H1 (cell line): Measurements from ENCODE around the gene BBS2.

ENCODE experiments used
- EZH2 ChIP-seq: fragments of 200-600 bp; sonication (generic); IDR thresholded peaks from 2 replicates; pipeline ENCODE4 v1.7.1; 2012; ENCODE audit warnings: low read depth, mild to moderate bottlenecking, moderate library complexity, low read length, inconsistent platforms; ENCODE audit not compliant: severe bottlenecking
- HDAC2 ChIP-seq, 2 experiments: fragments of 300-600 bp in 1 of 2; sonication (generic) in 1 of 2; IDR thresholded peaks; 2 replicates each; pipeline ENCODE4 v1.6.1; 2011 to 2012; ENCODE audit warnings: low read depth in 2 of 2, low read length in 2 of 2, mild to moderate bottlenecking in 2 of 2, moderate library complexity in 2 of 2, borderline replicate concordance in 1 of 2, inconsistent platforms in 1 of 2
- HDAC6 ChIP-seq: IDR thresholded peaks from one replicate; pipeline ENCODE4 v1.7.1; 2012; ENCODE audit warnings: low read depth, mild to moderate bottlenecking, inconsistent platforms, low read length, moderate library complexity
- TF ChIP-seq, protein P1 (sequence below): IDR thresholded peaks from 2 replicates; pipeline ENCODE4 v1.6.1; 2011; ENCODE audit warnings: low read depth, mild to moderate bottlenecking, low read length; ENCODE audit not compliant: insufficient read depth

GRCh38 chr16:56564793-56565477, 45.1 kb upstream of the BBS2 start, which contains the start of gene MT4:
- no peak for TF ChIP-seq EZH2
- TF ChIP-seq HDAC2 (IDR thresholded peaks at IDR 0.05; ENCODE audit: borderline replicate concordance in 1 of 2, low read depth in 2 of 2, low read length in 2 of 2), result no peak
- TF ChIP-seq HDAC6, result no peak
- TF ChIP-seq, protein P1, sequence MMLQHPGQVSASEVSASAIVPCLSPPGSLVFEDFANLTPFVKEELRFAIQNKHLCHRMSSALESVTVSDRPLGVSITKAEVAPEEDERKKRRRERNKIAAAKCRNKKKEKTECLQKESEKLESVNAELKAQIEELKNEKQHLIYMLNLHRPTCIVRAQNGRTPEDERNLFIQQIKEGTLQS, result no peak
